PFSK-1 (cell line): ENCODE measurements around the gene ERI3.

ENCODE experiments used
- FOXP2 ChIP-seq: optimal IDR thresholded peaks from 2 replicates; pipeline ENCODE3; 2011; ENCODE audit warnings: borderline replicate concordance, control low read depth, inconsistent platforms; ENCODE audit not compliant: insufficient read depth; ENCODE audit errors: extremely low read length, extremely low read depth
- POLR2AphosphoS5 ChIP-seq: IDR thresholded peaks from 2 replicates; pipeline ENCODE4 v1.6.1; 2012; ENCODE audit warnings: low read depth, mild to moderate bottlenecking, control low read depth, low read length, moderate library complexity
- REST ChIP-seq, 2 experiments: IDR thresholded peaks; 2 replicates each; pipeline versions ENCODE4 v1.6.1 to v1.8.0; 2011 to 2012; ENCODE audit warnings: low read depth in 2 of 2, low read length in 2 of 2, control low read depth in 1 of 2, inconsistent platforms in 1 of 2, mild to moderate bottlenecking in 1 of 2, moderate library complexity in 1 of 2; ENCODE audit not compliant: insufficient read depth in 1 of 2
- SIN3A ChIP-seq: IDR thresholded peaks from 2 replicates; pipeline ENCODE4 v1.6.1; 2012; ENCODE audit warnings: mild to moderate bottlenecking, low read length, moderate library complexity, borderline replicate concordance; ENCODE audit not compliant: insufficient read depth
- TAF1 ChIP-seq: IDR thresholded peaks from 2 replicates; pipeline ENCODE4 v1.6.1; 2012; ENCODE audit warnings: low read length, control low read depth, borderline replicate concordance; ENCODE audit not compliant: insufficient read depth

The ERI3 gene

DNA sequence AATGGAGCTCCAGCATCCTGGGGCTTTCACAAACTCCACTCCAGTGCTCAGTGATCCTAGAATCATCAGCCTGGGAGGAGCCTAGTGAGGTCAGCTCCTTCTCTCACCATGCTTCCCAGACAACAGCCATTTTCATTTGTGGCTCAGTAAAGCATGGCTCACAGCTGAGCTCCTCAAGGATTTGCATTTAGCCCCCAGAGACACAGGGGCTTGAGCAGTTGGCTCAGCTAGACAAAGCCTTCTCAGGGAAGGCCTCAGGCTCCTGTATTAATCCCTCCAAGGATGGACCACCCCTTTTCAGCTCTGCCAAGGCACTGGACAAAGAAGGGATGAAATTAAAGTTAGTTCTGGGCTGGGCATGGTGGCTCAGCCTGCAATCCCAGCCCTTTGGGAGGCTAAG, 39.5 kb downstream of the ERI3 start:
- TF ChIP-seq TAF1 = no peak
- no peak for TF ChIP-seq SIN3A
- no peak for TF ChIP-seq REST (IDR thresholded peaks at IDR 0.05; ENCODE audit: insufficient read depth in 1 of 2, low read depth in 2 of 2, low read length in 2 of 2)
- no peak for TF ChIP-seq FOXP2
- no peak for TF ChIP-seq POLR2AphosphoS5

DNA sequence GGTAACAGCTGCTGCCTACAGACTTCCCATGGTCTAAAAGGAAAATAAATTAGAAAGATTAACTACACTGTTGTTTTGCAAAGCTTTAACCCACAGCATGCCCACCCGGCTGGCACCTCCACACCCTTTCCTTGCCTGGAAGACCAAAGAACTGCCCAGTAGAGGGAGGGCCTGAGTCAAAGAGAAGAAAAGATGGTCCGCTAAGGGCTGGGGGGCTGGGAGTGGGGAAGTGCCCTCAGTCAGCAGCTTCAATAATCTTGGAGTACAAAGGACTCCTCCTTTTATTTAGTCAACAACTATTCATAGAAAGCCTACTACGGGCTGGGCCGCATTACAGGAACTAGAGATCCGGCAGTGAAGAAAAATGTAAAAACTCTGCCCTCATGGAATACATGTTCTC, 40.6 kb downstream of the ERI3 start:
- TF ChIP-seq FOXP2 (no peak), REST (IDR thresholded peaks at IDR 0.05; ENCODE audit: insufficient read depth in 1 of 2, low read depth in 2 of 2, low read length in 2 of 2) (no peak), SIN3A (no peak), POLR2AphosphoS5 (no peak), TAF1 (no peak)

- no peak for TF ChIP-seq TAF1
- no peak for TF ChIP-seq POLR2AphosphoS5
- no peak for TF ChIP-seq SIN3A
- no peak for TF ChIP-seq FOXP2
- no peak for TF ChIP-seq REST (IDR thresholded peaks at IDR 0.05; ENCODE audit: insufficient read depth in 1 of 2, low read depth in 2 of 2, low read length in 2 of 2)
Observed at GRCh38 chr1:44313265-44313918, 41.7 kb downstream of the ERI3 start.

GRCh38 chr1:44312399-44313196, 42.5 kb downstream of the ERI3 start:
- TF ChIP-seq POLR2AphosphoS5 (no peak), TAF1 (no peak), REST (IDR thresholded peaks at IDR 0.05; ENCODE audit: insufficient read depth in 1 of 2, low read depth in 2 of 2, low read length in 2 of 2) (no peak), SIN3A (no peak), FOXP2 (no peak)
